GM19025 (cell line): ENCODE data around the gene PAM16.
"Not testable (repeated sequence)": the region's sequence is repeated elsewhere in the genome, so short reads cannot be mapped to it uniquely, and the experiment has no call there.

ENCODE experiments used
- ATAC-seq: cut with Tn5 transposase; IDR thresholded peaks from one replicate; pipeline ENCODE4 v1.9.1; 2021; ENCODE audit warnings: mild to moderate bottlenecking, low read depth, moderate library complexity; ENCODE audit not compliant: unreplicated experiment

PAM16 gene

GRCh38 chr16:4350787-4351659 is at the start of gene PAM16:
Gene PAM16, minus strand, starts transcription at chr16:4351321. Its CDS starts 87 bp downstream, at chr16:4351234.
- peak; percentile 91 for ATAC-seq

GRCh38 chr16:4399001-4399730 is 48.0 kb upstream of the PAM16 start:
- no peak for ATAC-seq

DNA sequence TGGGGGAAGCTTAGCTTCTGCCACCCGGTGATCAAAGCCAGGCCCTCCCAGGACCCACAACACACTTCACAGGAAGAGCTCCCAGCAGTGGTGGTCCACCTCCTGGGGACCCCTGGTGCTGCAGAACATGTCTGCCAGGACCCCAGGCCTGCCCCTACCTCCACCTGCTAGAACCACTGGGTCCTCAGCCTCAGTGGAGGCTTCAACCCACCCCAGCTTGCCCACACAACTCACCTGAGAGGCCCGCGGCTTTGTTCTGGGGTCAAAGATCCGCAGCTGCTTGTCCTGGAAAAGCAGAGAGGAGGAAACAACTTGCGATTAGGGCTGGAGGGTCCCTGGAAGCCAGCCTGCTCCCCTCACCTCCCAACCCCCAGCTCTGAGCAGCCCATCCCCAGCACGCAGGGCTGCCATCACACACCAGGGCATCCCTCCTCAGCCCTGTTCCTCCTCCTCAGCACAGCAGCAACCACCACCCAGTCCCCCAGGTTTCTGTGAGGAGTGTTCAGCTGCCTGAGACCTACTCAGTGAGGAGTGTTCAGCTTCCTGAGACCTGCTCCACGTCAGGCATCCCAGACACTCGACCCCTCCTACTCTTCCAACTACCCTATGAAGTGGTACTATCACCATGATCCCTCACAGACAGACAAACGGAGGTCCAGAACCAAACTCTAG is 44.1 kb upstream of the PAM16 start:
- ATAC-seq: no peak

DNA sequence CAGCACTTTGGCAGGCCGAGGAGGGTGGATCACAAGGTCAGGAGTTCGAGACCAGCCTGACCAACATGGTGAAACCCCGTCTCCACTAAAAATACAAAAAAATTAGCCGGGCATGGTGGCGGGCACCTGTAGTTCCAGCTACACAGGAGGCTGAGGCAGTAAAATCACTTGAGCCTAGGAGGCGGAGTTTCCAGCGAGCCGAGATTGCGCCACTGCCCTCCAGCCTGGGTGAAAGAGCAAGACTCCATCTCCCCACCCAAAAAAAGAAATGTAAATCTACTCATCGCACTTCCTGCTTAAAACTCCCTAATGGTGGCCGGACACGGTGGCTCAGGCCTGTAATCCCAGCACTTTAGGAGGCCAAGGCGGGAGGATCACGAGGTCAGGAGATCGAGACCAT is 42.7 kb upstream of the PAM16 start:
- ATAC-seq: not testable (repeated sequence)

DNA sequence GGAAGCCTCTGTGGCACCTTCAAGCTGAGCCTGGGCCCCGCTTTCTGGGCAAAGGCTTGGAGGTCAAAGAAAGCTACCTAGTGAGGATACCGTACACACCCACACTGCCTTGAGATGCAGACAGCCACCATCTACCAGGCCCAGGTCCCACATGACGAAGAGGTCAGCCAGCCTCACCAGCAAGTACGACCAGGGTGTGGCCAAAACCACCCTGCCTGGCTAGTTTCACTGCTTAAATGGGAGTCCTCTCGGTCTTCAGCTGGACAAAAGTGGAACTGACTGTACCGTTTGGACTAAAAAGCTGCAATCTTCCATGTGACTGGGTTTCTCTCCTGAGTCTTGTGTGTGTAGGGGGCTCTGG is 42.1 kb upstream of the PAM16 start:
- ATAC-seq: no peak

- ATAC-seq: no peak
Observed at GRCh38 chr16:4392382-4393239, 41.5 kb upstream of the PAM16 start.

DNA sequence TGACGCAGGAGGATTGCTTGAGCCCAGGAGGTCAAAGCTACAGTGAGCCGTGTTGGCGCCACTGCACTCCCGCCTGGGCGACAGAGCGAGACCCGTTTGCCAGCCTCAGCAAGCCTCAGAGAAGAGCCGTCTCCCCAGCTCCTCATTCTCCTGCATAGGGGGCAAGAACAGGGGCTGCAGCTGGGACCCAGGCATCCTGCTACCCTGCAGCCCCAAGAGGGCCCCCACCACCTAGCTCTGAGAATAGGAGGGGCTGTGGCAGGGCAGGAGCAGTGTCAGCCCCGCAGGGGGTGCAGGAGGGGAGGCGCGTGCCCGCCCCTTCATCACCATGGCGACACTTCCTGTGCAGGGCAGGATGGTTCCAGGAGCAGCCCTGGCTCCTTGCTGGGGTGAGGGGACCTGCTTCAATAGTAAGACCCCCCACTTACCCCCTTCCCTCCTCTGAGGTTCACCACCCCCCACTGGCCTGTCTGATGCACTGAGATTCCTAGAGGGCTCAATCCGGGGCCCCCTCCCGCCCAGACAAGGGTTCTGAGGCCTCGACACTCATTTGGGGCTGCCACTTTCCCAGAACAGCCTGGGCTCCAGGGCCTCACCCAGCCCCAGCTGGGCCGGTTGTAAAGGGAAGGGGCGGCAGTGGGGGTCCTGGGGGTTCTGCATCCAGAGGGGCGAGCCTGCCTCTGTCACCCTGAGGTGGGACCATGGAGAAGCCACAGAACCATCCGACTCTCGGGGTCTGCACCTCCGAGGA is 40.7 kb upstream of the PAM16 start:
- no peak for ATAC-seq

GRCh38 chr16:4390266-4391260 is 39.4 kb upstream of the PAM16 start:
- no peak for ATAC-seq

DNA sequence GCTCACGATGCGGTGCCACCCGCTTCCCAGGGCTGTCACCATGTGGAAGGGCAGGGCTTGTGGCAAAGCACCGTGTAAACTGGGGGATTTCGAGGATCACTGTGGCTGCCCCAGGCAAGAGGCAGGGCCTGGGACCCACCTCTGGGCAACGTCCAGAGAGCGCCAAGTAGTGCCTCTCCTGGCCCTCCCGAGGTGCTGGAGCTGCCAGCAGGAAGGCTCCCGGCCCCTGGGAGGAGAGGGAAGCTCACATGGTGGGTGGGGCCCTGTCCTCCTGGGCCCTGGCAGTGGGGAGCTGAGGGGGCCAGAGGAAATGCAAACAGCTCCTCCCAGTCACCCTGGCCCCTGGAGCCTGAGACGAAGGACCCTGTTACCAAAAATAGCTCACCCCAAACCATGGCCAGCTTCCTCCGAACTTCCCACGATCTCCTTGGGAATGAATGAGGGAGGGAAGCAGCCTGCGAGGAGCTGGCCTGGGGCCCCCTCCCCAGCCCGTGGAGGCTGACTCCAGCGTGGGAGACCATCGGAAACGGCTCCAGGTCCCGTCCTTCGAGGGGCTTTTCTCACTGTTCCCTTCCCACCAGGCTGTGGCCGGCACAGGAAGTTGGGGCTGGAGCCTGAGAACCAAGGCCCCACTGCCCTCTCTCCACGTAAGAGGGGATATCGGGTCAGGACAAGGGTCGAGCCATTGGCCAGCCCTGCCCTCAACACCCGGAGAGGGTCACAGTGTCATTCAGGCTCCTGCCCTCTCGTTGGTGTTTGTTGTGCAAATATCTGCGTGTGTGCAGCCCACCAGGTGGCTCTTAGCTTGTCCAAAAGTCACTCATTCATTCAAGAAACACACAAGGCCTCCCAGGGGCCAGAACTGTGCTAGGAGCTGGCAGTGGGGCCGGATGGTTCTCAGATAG is 38.2 kb upstream of the PAM16 start:
- ATAC-seq: no peak

- ATAC-seq: no peak
Observed at GRCh38 chr16:4388271-4389021, 37.3 kb upstream of the PAM16 start.

- no peak for ATAC-seq
Observed at GRCh38 chr16:4387781-4388180, 36.7 kb upstream of the PAM16 start.

GRCh38 chr16:4386951-4387565 is 35.9 kb upstream of the PAM16 start:
- no peak for ATAC-seq

GRCh38 chr16:4386451-4386805 is 35.3 kb upstream of the PAM16 start:
- ATAC-seq: no peak

- ATAC-seq: no peak
Observed at GRCh38 chr16:4385789-4386450, 34.8 kb upstream of the PAM16 start.

DNA sequence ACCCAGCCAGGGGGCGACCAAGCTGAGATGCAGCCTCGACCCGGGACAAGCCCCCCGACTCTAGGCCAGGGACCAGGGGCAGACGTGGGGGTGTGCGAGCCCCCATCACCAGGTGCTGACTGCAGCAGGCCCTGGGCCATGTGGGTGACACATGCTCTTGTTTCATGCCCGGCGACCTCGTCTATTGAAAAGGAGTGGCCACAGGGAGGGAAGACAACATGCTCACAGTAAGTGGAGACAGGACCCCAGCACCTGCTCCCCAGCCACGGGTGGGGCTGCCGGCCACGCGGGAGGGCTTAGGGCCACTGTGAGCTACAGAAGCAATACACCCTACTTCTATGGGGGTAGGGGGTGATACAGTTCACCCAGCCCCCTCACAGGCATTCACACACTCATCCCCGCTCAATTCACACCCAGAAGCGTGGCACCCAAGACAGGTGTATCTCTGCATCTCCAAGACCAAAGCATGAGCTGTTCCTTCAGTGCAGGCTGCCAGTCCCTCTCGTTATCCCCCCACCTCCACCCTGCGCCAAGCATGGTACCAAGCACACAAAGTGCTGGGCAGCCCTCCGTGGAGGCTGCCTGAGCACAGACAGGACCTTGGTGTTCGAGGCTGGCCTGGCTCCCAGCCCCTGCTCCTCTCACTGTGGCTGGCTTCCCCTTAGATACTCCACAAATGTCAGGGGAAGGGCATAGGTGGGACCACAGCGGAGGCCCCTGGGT is 34.1 kb upstream of the PAM16 start:
- no peak for ATAC-seq
